ENCODE results near the gene ABCF1.

ABCF1 gene

DNA sequence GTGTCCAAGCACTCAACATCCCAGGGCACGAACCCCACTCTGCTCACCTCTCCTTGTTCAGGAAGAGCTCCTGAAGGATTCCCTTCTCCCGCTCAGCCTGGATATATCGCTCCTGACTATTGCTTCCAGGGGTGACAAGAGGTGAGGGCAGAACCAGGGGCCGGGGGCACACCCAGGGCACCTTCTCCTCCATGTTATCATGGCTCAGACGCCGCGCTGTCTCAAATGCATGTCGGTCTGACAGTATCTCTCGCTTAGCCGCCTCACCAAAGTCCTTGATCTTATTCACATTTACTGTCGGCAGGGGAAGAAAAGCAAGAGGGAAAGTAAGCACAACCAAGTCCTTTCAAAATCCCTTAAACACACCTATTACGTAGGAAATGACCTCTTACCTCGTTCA, 32.7 kb downstream of the ABCF1 start:
- no peak for DNase-seq

DNA sequence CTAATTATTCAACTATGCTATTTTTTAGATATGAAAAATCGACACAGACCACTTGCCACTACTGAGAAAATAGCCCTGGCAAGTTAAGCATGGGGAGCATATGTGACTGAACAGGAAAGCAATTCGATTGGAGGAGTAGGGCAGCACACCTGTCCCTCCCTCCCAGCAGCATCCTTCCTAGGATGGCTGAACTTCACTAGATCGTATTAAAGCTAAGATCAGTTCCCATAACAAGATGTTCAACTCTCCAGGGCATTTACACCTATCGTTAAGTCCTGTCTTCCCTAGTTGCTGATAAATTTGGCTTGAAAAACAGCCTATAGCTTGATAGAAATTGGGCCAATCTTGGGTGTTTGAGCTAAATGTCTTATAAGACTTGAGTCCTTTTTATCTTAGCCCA, 38.8 kb downstream of the ABCF1 start:
- DNase-seq = no peak

DNA sequence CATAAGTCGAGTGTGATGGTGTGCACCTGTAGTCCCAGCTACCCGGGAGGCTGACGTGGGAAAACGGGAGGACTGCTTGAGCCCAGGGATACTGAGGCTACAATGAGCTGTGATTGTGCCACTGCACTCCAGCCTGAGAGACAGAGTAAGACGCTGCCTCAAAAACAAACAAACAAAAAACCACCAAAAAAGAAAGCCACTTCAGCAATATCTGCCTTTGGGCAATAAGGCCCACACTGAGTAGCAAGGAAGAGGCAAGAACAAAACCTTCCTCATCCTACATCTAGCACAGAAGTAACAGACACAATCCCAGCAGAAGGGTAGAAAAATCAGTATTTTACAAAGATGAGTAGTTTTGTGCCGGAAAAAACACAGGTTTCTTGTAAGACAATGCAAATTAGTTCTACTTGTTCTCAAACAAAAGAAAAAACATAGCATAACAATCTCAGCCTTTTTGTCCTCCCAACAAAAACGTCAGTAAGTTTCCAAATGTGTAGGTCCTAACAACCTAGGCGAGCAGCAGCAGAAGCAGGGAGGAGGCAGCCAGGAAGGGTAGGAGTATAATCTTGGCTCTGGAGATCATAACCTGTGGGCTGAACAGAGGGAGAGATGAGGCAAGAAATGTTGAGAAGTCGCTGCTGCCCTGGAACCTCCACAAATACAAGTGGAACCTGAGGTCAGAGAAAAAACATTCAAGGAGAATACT, 40.1 kb downstream of the ABCF1 start:
- DNase-seq = no peak

DNA sequence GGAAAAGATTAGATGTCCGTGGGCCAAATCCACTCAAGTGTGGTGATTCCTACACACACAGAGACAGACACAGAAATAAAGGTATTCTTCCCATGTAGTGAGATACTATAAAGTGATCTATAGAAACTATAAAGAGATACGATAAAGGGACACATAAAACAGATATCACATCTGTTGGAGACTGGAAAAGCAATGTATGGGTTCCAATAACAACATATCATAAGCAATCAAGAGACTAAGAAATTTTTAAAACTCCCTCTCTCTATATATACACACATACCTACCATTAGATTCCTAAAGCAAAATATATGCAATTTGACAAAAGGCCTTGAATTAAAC, 40.6 kb downstream of the ABCF1 start:
- DNase-seq = no peak

DNA sequence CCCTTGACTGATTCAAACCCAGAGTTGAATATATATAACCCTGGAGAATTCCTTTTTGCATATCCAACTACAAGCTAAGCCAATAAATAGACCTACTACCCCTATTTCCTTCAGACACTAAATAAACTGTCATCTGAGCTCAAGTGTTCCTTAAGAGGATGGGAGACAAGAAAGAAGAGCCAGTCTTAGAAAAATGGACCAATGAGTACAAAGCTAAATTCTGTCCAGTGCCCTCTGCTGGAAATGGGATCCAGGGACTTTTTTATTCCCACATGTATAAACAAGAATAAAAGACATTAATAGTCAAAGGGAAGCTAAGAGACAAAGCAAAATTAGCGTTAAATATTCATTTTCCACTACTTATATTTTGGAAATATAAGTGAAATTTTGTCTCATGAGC, 41.0 kb downstream of the ABCF1 start:
- no peak for DNase-seq

DNA sequence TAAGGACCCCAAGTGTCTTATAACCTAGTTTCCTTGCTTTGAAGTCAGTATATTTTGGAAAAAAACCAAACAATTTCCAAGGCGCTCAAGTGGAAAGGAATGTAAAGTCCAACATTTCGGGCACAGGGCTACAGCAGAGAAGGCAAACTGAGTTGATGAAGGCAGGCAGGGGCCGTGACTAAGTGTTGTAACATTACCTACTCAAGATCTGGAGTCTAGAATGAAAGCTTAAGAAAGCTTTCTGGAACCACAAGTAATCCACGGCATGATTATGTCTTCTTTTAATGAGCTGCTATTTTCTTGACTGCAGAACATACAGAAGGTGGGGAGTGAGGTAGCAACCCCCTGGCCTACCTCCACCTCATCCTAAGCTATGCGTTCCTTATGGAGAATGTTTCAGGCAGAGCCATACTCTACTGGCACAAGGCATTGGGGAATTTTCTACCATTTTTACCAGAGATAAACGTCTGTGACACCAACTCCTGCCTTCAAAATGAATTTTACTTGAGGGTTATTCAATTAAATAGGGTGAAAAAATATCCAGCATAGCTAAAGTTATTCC, 41.5 kb downstream of the ABCF1 start:
- no peak for DNase-seq

DNA sequence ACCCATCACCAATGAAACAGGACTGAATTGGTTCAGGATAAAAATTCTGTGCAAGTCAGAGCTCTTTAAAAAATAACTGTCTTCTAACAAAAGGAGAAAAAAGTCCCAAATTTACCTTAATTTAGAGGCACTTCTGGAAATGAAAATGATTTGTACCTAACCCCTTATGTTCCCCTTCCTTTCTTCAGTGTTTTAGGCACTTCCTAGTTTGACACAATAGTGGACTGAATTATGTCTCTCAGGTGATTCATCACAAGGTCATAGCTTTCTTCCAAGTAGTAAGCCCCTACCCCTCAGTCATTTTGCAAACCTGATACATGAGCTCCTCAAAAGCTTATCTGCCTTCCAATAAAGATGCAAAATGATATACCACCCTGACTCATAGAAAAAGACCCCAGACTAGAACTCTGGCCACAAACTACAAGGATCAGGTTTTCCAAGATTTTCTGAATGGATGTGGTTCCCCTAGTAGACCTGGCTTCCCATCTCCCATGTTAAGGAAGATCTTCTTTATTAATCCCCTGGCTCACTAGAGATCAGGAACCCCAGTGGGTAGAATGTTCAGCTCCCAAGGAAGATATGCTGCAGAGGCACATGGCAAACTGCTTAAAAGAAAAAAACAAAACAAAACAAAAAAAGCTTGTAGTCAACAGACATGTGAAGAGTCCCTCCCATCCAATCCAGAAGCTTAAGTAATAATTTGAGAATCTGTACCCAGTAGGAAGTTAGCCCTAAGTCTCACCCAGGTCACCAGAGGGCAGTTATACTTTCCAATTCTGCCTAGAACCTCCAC, 42.2 kb downstream of the ABCF1 start:
- no peak for DNase-seq

DNA sequence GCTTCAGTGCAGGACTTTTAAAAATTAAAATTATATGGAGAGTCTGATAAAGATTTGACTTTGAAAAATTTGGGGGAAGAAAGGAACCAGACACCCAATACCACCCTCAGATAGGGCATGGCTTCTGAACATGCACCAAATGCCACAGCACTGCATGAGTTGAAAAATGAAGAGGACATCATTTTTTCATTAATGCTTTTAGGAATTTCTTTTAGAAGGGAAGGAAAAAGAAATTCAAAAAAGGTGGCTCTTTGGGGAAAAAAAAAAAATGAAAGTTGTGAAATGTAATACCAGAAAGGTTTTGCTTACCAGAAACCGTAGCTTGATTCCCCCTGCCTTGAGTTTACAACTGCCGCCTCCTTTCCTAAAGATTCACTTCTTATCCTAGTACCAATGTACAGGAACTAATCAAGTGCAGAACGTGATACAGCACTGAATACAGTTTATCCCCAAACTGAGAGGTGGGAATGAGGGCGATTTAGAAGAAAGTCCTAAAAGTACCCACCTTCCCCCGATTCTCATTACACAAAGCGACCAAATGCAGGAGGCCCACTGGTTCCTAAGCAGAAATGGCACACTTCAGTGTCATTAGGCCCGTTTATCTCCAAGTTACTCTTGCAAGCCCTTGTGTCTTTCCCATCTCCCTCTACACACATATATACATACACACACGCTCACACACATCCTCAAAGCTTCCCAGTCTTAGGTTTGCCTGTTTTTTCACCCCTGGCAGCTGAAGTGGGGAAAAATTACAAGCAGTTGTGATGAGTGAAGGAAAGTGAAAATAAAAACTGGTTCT, 43.0 kb downstream of the ABCF1 start:
- DNase-seq = no peak

DNA sequence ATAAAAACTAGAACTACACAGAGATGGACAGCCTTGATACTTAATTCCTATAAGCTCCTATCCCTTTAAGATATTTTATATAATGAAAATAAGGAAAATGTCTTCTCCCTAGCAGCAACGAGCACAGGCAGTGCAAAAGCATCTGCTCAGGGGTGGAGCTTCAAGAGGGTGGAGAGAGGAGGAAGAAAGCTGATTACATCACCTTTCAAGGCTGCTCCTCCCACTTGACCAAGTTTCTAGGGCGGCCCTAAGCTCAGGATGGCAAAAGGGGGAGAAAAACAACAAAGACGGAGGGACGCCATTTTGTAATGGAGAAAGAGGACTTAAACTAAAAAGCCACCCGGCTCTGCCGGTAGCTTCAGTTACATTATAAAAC, 43.6 kb downstream of the ABCF1 start:
- DNase-seq = peak; percentile 91

DNA sequence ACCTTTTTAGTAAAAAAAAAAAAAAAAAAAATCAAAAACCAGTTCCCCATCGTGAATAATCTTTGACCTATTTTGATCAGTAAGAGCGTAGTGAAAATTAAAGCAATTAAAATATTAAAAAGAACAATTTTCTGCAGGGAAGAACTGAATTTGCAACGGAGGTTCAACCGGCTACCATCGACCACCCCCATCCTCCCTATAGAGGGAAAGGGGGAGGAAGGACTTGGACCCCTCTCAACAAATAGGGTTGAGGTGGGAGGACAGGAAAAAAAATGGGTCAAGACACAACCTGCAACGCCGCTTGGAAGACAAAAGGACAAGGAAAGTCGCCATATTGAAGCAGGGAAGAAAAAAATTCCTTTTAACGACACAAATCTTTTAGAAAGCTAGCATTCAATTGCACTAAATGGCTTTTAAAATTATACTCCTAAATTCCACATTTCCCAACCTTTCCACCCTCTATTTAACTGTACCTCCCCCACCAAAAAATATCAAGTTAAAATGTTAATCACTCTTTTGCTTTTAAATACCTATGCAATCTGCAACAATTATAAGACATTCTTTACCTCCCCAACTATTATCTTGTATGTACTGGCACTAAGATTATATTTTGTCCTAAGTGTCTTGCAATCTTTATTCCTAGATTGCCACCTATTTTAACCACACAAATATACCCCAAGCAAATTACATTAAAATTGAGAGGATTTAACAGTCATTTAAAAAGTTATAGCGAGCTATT, 44.1 kb downstream of the ABCF1 start:
- peak; percentile 25 for DNase-seq

DNA sequence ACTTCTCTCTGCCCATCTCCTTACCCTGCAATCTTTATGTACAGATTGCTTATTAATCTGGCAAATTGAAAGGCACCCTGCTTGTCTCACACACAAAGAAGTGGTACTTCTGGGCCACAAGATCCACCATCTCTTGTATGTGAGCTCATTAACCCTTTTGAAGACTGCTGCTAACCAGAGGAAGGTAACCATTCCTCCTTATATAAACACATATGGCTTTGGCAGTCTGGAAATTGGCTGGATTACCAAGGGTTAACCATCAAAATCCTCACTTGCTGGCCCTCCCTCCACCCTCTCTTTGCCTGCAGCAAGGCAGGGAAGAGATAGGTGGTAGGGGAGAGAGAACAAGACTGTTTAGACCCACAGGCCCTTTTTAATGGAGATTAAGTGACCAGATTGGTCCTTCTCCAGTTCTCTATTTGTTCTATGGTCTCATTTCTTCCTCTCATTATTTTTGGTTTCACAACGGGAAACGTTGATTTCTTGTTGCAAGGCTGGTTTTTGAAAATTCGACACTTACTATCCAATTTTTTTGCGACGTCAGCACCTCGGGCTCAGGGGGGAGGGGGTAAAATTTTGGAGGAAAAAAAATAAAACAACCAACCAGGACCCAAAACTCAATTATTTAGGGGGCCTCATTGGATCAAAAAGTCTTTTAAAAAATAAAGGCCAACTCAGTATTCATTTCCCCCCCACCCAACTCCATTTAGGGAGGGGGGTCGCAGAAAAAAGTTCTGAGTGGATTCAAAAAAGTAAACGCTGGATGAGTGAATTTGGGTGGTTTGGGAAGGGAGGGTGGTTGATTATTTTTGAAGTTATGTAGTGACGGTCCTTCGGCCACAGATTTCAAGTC, 44.9 kb downstream of the ABCF1 start:
- DNase-seq = no peak

DNA sequence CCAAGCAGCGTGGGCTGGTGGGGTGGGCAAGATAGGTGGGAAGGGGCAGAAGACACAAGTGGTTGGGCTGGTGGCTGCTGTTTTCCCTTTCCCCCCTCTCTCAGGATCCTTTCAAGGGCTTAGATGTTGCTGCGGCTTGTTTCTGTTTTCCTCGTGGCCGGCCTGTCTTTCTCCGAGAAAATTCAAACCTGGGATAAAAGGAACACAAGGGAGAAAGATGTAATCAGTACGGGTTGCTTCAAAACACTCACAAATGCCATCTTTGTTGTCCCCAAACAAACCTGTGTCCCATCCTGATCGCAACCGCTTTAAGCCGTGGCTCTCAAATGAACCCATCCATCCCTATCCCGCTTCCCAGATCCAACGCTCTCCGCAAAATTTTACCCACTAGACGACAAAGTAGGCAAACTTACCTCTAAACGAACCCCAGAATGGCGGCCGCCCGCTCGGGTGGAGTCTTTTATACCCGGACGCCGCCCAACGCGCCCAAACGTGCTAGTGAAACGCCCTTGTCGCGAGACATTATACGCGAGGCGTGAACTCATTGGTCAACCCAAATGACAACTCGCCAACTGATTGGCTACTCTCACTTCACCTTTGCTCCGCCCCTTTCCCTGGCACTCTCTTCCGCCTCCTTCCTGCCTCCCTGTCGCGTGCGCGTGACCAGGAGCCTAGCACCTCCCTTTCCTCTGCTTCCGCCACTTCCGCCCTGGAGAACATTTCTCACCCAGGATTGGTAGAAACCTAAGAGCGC, 45.7 kb downstream of the ABCF1 start, which contains the start of gene PPP1R10:
Gene PPP1R10 (minus strand): TSS at position 433 of the 754 bp plus-strand sequence. CDS start 7,299 bp downstream, outside the sequence.
- peak; percentile 99 for DNase-seq

DNA sequence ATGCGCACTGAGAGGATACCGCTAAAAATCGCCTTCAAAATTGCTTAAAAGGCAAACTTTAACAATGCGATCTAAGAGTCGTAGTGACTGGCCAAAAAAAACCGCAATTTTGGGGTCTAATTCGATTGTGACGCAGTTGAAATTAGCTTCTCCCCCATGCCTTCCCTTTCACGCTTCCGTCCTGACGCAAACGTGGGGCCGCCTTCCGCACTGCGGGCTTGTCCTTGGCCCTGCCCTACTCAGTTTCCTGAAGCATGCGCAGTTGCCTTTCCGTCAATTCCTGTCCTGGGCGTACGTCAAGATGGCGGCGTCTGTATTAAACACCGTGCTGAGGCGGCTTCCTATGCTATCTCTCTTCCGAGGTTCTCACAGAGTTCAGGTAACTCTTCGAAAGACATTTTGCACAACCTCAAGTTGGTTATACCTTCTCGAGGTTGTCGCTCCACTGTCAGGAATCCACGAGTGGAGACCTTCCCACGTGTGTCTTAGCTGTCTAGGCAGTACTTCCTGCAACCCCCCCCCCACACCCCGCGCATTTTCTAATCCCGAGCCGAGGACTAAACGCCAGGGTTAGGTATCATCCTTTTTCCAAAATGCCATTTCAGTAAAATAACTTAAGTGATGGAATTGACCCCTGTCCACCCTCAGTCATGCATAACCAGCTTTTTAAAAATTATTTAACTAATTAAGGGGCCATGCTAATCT, 46.5 kb downstream of the ABCF1 start, which contains the start of gene MRPS18B:
Gene MRPS18B (plus strand): TSS at position 276 of the 705 bp plus-strand sequence. CDS start 26 bp downstream, at position 302.
- DNase-seq = peak; percentile 91

DNA sequence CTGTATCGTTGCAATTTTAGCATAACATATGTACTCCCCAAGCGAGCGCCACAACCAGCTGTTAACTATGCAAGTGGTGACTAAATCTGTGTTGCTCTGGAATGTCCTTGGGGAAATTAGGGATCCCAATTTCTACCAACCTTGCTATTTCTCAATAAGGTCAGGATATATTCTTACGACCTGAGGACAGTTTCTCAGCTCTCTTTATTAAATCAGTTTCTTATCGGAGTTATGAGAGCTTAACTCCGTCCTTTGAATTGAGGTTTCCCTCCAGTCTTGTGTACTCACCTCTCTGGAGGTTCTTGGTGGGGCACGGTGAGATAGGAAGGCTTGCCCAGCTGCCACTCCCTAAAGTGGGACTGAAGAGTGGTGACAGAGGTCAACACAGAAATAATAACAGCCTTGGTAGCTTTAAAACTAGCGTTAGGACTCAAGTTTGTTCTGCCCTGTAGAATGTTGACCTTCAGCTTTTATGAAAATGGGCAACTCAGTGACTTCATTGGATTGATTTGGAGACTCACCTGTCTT, 47.1 kb downstream of the ABCF1 start:
- no peak for DNase-seq

DNA sequence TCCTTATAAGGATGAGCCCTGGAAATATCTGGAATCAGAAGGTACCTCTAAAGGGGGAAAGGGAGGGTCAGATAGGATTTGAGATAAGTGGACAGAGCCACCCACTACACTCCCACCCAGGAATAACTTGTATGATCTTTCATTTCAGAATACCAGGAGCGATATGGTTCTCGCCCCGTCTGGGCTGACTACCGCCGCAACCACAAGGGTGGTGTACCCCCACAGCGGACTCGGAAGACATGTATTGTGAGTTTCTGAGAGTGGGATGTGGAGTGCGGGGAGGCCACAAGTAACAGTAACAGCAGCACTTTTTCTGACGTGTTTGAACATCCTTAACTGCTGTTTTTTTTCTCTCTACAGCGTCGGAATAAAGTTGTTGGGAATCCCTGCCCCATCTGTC, 48.3 kb downstream of the ABCF1 start:
- no peak for DNase-seq

DNA sequence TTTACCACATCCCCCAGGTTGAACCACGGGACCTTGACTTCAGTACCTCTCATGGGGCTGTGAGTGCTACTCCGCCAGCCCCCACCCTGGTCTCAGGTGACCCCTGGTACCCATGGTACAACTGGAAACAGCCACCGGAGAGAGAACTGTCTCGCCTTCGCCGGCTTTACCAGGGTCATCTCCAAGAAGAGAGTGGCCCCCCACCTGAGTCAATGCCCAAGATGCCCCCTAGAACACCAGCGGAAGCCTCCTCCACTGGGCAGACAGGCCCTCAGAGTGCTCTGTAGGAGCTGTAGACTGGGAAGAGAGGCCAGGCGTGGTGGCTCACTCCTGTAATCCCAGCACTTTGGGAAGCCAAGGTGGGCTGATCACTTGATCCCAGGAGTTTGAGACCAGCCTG, 54.3 kb downstream of the ABCF1 start:
- DNase-seq = no peak

DNA sequence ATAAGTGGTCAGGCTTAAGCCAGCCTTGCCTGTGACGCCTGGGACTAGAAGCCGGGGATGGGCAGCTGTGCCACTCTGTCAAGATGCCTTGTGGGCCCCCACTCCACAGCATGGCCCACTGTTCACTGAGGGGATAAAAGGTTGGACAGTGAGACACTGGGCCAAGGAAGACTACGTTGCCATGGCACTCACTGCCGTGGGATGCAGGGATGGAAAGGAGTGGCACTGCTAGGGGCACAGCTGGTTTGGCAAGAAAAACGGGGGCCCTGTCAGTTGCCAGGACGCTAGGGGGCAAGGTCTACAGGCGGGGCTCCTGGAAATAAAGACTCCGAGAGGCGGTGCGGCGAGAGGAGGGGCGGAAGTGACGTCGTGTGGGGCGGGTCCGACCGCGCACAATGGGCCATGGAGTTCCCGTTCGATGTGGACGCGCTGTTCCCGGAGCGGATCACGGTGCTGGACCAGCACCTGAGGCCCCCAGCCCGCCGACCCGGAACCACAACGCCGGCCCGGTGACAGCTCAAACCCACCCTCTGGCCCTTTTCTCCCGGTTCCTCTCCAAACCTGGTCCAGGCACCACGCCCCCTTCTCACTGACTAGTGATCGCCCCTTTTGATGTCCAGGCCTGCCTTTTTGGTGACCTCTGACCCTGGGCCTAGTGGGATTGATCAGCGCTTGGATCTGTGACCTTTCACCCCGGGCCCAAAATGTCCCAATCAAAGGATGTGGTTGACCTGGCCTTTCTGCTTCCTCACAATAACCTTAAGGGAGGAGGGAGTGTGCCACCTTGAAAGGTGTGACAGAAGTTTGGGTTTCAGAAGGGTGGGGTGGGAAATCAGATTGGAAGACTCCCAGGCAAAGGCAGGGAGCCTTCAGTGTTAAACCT, 55.5 kb downstream of the ABCF1 start, which contains the start of gene ATAT1:
Gene ATAT1 (plus strand): TSS at position 391 of the 883 bp plus-strand sequence.
- peak; percentile 71 for DNase-seq

DNA sequence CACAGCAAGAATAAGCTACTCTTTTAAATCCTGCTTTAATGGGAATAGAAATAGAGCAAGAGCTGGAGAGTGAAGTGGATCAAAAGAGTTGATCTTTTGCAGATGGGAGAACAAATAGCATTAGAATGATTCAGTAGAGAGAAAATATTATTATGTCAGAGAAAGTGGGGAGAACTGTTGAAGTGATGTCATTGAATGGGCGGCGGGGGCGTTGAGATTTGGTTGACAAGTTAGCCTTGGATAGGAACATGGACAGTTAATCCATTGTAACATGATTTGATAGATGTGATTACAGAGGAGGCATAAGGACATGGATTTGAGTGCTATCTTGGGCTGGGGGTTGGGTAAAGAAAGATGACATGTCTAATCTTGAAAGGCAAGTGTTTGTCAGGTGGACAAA, 64.6 kb downstream of the ABCF1 start:
- no peak for DNase-seq

DNA sequence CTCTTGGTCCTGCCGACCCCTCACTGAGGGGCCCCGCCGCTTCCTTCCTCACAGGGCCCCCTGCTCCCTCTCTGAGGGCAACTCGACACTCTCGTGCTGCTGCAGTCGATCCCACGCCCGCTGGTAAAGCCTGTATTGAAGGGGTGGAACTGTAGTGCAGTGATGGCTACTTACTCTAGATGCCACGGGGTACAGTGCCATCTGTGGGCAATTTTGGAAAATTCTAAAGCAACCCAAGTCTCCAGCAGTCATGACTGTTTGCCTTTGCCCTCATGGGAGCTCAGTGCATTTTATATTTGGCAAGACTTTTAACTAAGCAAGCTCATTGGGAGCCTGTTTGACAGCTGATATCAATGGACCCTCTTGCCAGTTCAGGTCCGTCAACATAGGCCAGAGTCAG, 69.2 kb downstream of the ABCF1 start:
- no peak for DNase-seq

Measured in amniotic stem cell (primary cell).